Fibroblast of the aortic adventitia (primary cell): ENCODE measurements around the gene ARRB1. TPM values are rescaled to one million over a fixed set of nuclear protein-coding genes. Genes with fewer than 3 reads are reported as not detected.

Source experiments
- DNase-seq: peaks from one replicate; pipeline ENCODE4 v3.0.0-alpha.2; 2010; ENCODE audit warnings: low read depth
- H3K4me3 ChIP-seq: 2 replicates; pipeline ENCODE4 v1.5.1; 2011; ENCODE audit warnings: low read depth, mild to moderate bottlenecking, control low read depth, low read length, moderate library complexity
- small RNA-seq: library from RNA; depleted of rRNA; stranded (forward); fragments of <200 nt; gene quantifications from one replicate; pipeline ENCODE3, GENCODE V24; 2012
- total RNA-seq: library from RNA; depleted of rRNA; stranded (reverse); fragments of >200 nt; gene quantifications from 2 replicates; pipeline ENCODE4 v1.2.3, GENCODE V29; 2012; ENCODE audit warnings: low replicate concordance
- TF ChIP-seq, protein P1 (sequence below): IDR thresholded peaks from 2 replicates; pipeline ENCODE4 v1.5.1; 2011; ENCODE audit warnings: mild to moderate bottlenecking, low read length, control low read depth, inconsistent platforms; ENCODE audit not compliant: insufficient read depth

Gene ARRB1
- total RNA-seq, 1 donor, result 36.3 TPM

DNA sequence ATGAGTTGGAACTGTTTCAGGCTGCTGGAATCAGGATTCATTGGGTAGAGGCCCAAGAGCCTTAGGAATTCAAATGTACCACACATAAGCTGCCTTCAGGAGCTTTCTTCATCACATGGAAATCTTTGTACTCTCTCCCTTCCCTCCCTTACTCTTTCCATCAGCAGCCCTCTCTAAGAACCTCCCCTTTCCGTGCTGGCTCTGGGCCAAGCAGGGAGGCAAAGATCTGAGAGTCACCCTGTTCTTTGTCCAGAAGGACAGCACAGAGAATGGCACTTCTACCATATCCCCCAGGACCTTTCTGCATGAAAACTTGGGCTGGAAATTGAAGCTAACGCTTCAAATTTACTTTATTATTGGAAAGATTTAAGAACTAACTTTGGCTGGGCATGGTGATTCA is 131.6 kb downstream of the ARRB1 start:
- no peak for DNase-seq
- TF ChIP-seq, protein P1, sequence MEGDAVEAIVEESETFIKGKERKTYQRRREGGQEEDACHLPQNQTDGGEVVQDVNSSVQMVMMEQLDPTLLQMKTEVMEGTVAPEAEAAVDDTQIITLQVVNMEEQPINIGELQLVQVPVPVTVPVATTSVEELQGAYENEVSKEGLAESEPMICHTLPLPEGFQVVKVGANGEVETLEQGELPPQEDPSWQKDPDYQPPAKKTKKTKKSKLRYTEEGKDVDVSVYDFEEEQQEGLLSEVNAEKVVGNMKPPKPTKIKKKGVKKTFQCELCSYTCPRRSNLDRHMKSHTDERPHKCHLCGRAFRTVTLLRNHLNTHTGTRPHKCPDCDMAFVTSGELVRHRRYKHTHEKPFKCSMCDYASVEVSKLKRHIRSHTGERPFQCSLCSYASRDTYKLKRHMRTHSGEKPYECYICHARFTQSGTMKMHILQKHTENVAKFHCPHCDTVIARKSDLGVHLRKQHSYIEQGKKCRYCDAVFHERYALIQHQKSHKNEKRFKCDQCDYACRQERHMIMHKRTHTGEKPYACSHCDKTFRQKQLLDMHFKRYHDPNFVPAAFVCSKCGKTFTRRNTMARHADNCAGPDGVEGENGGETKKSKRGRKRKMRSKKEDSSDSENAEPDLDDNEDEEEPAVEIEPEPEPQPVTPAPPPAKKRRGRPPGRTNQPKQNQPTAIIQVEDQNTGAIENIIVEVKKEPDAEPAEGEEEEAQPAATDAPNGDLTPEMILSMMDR, result no peak
- no peak overlapping the region for H3K4me3 ChIP-seq

DNA sequence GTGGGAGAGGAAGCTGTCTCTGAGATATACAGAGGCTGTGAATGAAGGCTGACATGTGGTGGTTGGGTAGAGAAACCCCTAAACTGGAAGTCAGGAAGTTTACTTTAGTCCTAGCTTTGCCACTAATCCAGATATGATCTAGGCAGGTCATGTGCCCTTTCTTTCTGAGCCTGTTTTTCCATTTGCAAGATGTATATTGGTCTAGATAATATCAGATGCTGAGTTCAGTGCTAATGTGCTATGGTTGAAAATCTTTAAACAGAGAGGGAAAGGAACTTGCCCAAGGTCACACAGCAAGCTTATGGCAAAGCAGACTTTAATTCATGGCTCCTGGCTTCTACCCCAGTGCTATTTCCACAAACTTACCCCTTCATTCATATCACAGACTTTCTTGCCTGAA is 136.6 kb downstream of the ARRB1 start:
- DNase-seq, result no peak
- no peak overlapping the region for H3K4me3 ChIP-seq
- TF ChIP-seq, protein P1, result no peak

DNA sequence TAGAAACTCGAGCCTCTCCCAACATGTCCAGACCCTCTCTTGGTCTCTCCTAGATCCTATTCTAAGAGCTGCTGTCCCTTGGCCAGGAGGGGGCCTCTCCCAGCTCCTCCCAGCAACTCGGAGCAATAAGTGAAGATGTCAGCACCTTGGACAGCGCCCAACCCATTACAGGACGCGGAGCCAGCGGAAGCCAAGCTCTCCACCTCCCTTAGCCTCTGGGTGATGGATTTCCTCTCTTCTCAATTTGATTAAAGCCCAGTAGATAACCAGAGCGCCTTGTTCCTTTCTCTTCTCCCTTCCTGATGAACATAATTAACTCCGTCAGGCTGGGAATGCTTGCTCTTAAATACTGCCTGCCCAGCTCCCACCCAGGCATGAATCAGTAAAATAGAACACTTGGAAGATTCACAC is 137.0 kb downstream of the ARRB1 start:
- no peak overlapping the region for H3K4me3 ChIP-seq
- peak; percentile 76 for DNase-seq
- TF ChIP-seq, protein P1, result peak; percentile 29

Small RNAs within 50 kb of the gene (small RNA-seq; reads per million reads assigned to genes)
- gene MIR326, result 0.25 reads per million
- not detected for gene SNORD15A

Other genes starting within 250 kb of the ARRB1 start
- gene SLCO2B1, start 200.6 kb downstream of the ARRB1 start, total RNA-seq, result 2.0 TPM in 1 of 2 replicates, not detected in the other
- gene TPBGL, start 110.9 kb downstream of the ARRB1 start, total RNA-seq, result 0.08 TPM in 1 of 2 replicates, not detected in the other
- 2,208 and 3,605 TPM in 2 replicates for gene RPS3, start 47.9 kb upstream of the ARRB1 start, total RNA-seq
- 3.0 and 3.8 TPM in 2 replicates for gene KLHL35, start 81.5 kb upstream of the ARRB1 start, total RNA-seq
- gene GDPD5, start 174.3 kb upstream of the ARRB1 start, total RNA-seq, result 5.3 and 12.4 TPM in 2 replicates
- 374 and 497 TPM in 2 replicates for gene SERPINH1, start 210.6 kb upstream of the ARRB1 start, total RNA-seq